Keratinocyte (primary cell): ENCODE measurements around the gene TUBA4B. TPM values are rescaled to one million over a fixed set of nuclear protein-coding genes. Genes with fewer than 3 reads are reported as not detected.

Source experiments
- DNase-seq: peaks from one replicate; pipeline ENCODE4 v3.0.0-alpha.2; 2011; ENCODE audit warnings: low read depth, missing footprints, low spot score
- FAIRE-seq: peaks from 2 replicates; lab custom pipeline; 2011; peaks lifted over from hg19 to GRCh38; lab: Jason Lieb, UNC
- H2AFZ ChIP-seq: 2 replicates; pipeline ENCODE4 v1.6.0; 2012; ENCODE audit warnings: low read length, control low read depth, inconsistent platforms; ENCODE audit not compliant: control insufficient read depth
- H3K27ac ChIP-seq: 2 replicates; pipeline ENCODE4 v1.5.1; 2011; ENCODE audit warnings: low read length; ENCODE audit not compliant: control insufficient read depth, insufficient read depth
- H3K27me3 ChIP-seq: 3 replicates; pipeline ENCODE4 v1.6.0; 2011; ENCODE audit warnings: low read length; ENCODE audit not compliant: control insufficient read depth, insufficient read depth; ENCODE audit errors: extremely low read depth
- H3K36me3 ChIP-seq, 2 experiments: 2 replicates in 1 of 2; 3 replicates in 1 of 2; pipeline ENCODE4 v1.5.1; 2011; ENCODE audit warnings: low read length in 2 of 2, mild to moderate bottlenecking in 1 of 2; ENCODE audit not compliant: control insufficient read depth in 2 of 2, insufficient read depth in 2 of 2; ENCODE audit errors: extremely low read depth in 1 of 2
- H3K4me1 ChIP-seq: 3 replicates; pipeline ENCODE4 v1.5.1; 2011; ENCODE audit warnings: low read length; ENCODE audit not compliant: control insufficient read depth, insufficient read depth; ENCODE audit errors: extremely low read depth
- H3K4me2 ChIP-seq: 3 replicates; pipeline ENCODE4 v1.6.0; 2011; ENCODE audit warnings: low read depth, low read length; ENCODE audit not compliant: control insufficient read depth, insufficient read depth; ENCODE audit errors: extremely low read depth
- H3K4me3 ChIP-seq, 3 experiments: fragments of 200-600 bp in 1 of 3; sonication (generic) in 1 of 3; 2 replicates in 2 of 3; 3 replicates in 1 of 3; pipeline ENCODE4 v1.5.1; 2011 to 2016; ENCODE audit warnings: low read length in 3 of 3, mild to moderate bottlenecking in 3 of 3, control low read depth in 2 of 3, inconsistent platforms in 1 of 3, low read depth in 1 of 3, mixed read lengths in 1 of 3, mixed run types in 1 of 3, moderate library complexity in 1 of 3; ENCODE audit not compliant: control insufficient read depth in 2 of 3, insufficient read depth in 2 of 3; ENCODE audit errors: extremely low read depth in 1 of 3
- H3K79me2 ChIP-seq: 2 replicates; pipeline ENCODE4 v1.6.0; 2012; ENCODE audit warnings: low read length; ENCODE audit not compliant: control insufficient read depth, insufficient read depth
- H3K9ac ChIP-seq: 3 replicates; pipeline ENCODE4 v1.6.0; 2011; ENCODE audit warnings: low read length; ENCODE audit not compliant: control insufficient read depth, insufficient read depth; ENCODE audit errors: extremely low read depth
- H3K9me1 ChIP-seq: 3 replicates; pipeline ENCODE4 v1.6.0; 2011; ENCODE audit warnings: low read length; ENCODE audit not compliant: control insufficient read depth, insufficient read depth; ENCODE audit errors: extremely low read depth
- H3K9me3 ChIP-seq: 2 replicates; pipeline ENCODE4 v1.5.1; 2012; ENCODE audit warnings: low read depth, low read length; ENCODE audit not compliant: control insufficient read depth
- H4K20me1 ChIP-seq: 3 replicates; pipeline ENCODE4 v1.6.0; 2011; ENCODE audit warnings: low read length; ENCODE audit not compliant: control insufficient read depth, insufficient read depth; ENCODE audit errors: extremely low read depth
- EZH2 ChIP-seq: IDR thresholded peaks from one replicate; pipeline ENCODE4 v1.6.1; 2012; ENCODE audit warnings: inconsistent platforms, mild to moderate bottlenecking, low read length, moderate library complexity
- dilution Hi-C: fragments of 300-500 bp; cut with MboI; formaldehyde crosslinking; loops from one replicate; pipeline ENCODE4 v1.7.0; 2020; ENCODE audit warnings: low sequenced_read_pairs; ENCODE audit not compliant: extremely low pct_ligation_motif_present
- polyA plus RNA-seq, 5 experiments: library from polyadenylated mRNA; depleted of rRNA in 3 of 5; stranded (reverse) in 3 of 5; stranded (forward) in 1 of 5; unstranded in 1 of 5; fragments of >200 nt; gene quantifications; 1 replicate in 1 of 5; 2 replicates in 3 of 5; 3 replicates in 1 of 5; pipeline versions ENCODE4 v1.2.1 to v1.2.3, GENCODE V29; 2011 to 2012; ENCODE audit warnings: missing spikeins in 2 of 5, low read depth in 1 of 5, low replicate concordance in 1 of 5
- small RNA-seq, 3 experiments: library from RNA; depleted of rRNA; stranded (forward); fragments of <200 nt; gene quantifications; one replicate each; pipeline ENCODE3, GENCODE V24; 2012; ENCODE audit warnings: low read depth in 3 of 3, low replicate concordance in 1 of 3; ENCODE audit not compliant: insufficient read length in 3 of 3

The TUBA4B gene
- polyA plus RNA-seq, 1 donor (not counting 4 experiments of a cell fraction or from before 2014, with no cell fraction given), result not detected

DNA sequence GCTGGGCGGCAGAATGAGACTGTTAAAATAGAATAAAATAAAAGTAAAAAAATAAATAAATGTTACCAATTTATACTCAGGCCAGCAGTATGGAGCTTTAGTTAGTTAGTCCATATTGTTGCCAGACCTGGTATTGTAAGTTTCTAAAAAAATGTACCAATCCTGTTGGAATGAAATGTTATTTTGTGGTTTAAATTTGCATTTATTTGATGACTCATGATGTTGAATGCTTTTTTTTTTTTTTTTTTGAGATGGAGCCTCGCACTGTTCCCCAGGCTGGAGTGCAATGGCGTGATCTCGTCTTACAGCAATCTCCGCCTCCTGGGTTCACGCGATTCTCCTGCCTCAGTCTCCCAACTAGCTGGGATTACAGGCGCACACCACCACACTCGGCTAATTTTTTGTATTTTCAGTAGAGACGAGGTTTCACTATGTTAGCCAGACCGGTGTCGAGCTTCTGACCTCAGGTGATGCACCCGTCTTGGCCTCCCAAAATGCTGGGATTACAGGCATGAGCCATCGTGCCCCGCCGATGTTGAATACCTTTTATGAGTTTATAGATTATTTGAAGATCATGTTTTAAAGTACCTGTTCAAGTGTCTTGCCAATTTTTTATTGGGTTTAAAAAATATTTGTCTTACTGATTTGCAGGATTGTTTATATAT lies 61.9 kb downstream of the TUBA4B start:
- FAIRE-seq (no peak), DNase-seq (no peak)
- no peaks in the 10 kb centered on the region for H3K36me3 ChIP-seq
- H3K79me2 ChIP-seq, result no peaks in the 10 kb centered on the region
- dilution Hi-C loops, result no loop called here
- no peak overlapping the region for H3K4me3 ChIP-seq
- no peaks in the 10 kb centered on the region for H4K20me1 ChIP-seq
- H3K27me3 ChIP-seq, result peaks cover under 1% of the 10 kb centered on the region
- H3K27ac ChIP-seq, result no peak overlapping the region
- no peak for TF ChIP-seq EZH2
- no peaks in the 10 kb centered on the region for H3K4me1 ChIP-seq
- H3K9ac ChIP-seq, result no peak overlapping the region
- no peak overlapping the region for H2AFZ ChIP-seq
- no peak overlapping the region for H3K4me2 ChIP-seq
- no peaks in the 10 kb centered on the region for H3K9me3 ChIP-seq
- no peaks in the 10 kb centered on the region for H3K9me1 ChIP-seq

Small RNA genes within 50 kb of the gene (small RNA-seq; reads per million reads assigned to genes)
- gene MIR153-1, result 0 reads per million in 3 experiments

Other genes with a start within 250 kb of the TUBA4B start
- not detected in 3 replicates for gene CFAP65, start 211.7 kb upstream of the TUBA4B start, polyA plus RNA-seq
- not detected in 3 replicates for gene IHH, start 192.3 kb upstream of the TUBA4B start, polyA plus RNA-seq
- 11.0 to 16.0 TPM (median 13.1 TPM) in 3 replicates for gene NHEJ1, start 92.4 kb upstream of the TUBA4B start, polyA plus RNA-seq
- 0.48 to 2.4 TPM (median 1.4 TPM) in 3 replicates for gene SLC23A3, start 83.2 kb upstream of the TUBA4B start, polyA plus RNA-seq
- 26.1 to 32.2 TPM (median 29.1 TPM) in 3 replicates for gene CNPPD1, start 76.3 kb upstream of the TUBA4B start, polyA plus RNA-seq
- gene RETREG2, start 75.0 kb upstream of the TUBA4B start, polyA plus RNA-seq, result 45.8 to 54.9 TPM (median 51.3 TPM) in 3 replicates
- gene ZFAND2B, start 46.5 kb upstream of the TUBA4B start, polyA plus RNA-seq, result 23.2 to 37.7 TPM (median 25.1 TPM) in 3 replicates
- 6.1 to 11.0 TPM (median 10.5 TPM) in 3 replicates for gene ABCB6, start 34.3 kb upstream of the TUBA4B start, polyA plus RNA-seq
- 54.2 to 60.6 TPM (median 58.8 TPM) in 3 replicates for gene ATG9A, start 23.6 kb upstream of the TUBA4B start, polyA plus RNA-seq
- gene ANKZF1, start 23.4 kb upstream of the TUBA4B start, polyA plus RNA-seq, result 20.9 to 41.0 TPM (median 35.1 TPM) in 3 replicates
- 4.3 to 6.9 TPM (median 5.2 TPM) in 3 replicates for gene GLB1L, start 7.8 kb upstream of the TUBA4B start, polyA plus RNA-seq
- 35.8 to 44.7 TPM (median 40.2 TPM) in 3 replicates for gene STK16, start 7.8 kb upstream of the TUBA4B start, polyA plus RNA-seq
- 524 to 819 TPM (median 569 TPM) in 3 replicates for gene TUBA4A, start 675 bp downstream of the TUBA4B start, polyA plus RNA-seq
- gene DNAJB2, start 26.1 kb downstream of the TUBA4B start, polyA plus RNA-seq, result 35.4 to 75.5 TPM (median 51.7 TPM) in 3 replicates
- gene PTPRN, start 56.2 kb downstream of the TUBA4B start, polyA plus RNA-seq, result not detected in 3 replicates
- gene RESP18, start 79.5 kb downstream of the TUBA4B start, polyA plus RNA-seq, result not detected in 3 replicates
- 34.1 to 61.3 TPM (median 41.6 TPM) in 3 replicates for gene DNPEP, start 134.7 kb downstream of the TUBA4B start, polyA plus RNA-seq
- gene DES, start 165.1 kb downstream of the TUBA4B start, polyA plus RNA-seq, result not detected in 3 replicates
- gene SPEG, start 181.6 kb downstream of the TUBA4B start, polyA plus RNA-seq, result 18.8 to 36.1 TPM (median 19.0 TPM) in 3 replicates
- 50.6 to 63.4 TPM (median 57.6 TPM) in 3 replicates for gene GMPPA, start 245.6 kb downstream of the TUBA4B start, polyA plus RNA-seq